ENCODE data around the gene ISCA1.
"Not testable (repeated sequence)": the region's sequence is repeated elsewhere in the genome, so short reads cannot be mapped to it uniquely, and the experiment has no call there.

ISCA1 gene

GRCh38 chr9:86282077-86282978 lies at the start of gene ISCA1:
TSS of gene ISCA1 (minus strand) at chr9:86282538. CDS start at chr9:86282458, 80 bp downstream.
- DNase-seq (ENCODE audit: low read depth), result peak; percentile 94

DNA sequence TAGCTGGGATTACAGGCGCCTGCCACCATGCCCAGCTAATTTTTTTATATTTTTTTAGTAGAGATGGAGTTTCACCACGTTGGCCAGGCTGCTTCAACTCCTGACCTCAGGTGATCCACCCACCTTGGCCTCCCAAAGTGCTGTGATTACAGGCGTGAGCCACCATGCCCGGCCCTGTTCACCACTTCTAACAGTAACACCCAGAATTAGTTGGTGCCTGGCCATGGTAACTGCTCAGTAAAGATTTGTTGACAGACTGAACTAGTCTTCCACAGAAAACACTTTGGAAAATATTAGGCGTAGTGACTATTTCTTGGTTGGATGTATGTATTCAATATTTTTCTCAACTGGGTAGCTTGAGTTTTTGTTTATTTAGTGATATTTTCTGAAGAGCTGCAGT lies 47.8 kb upstream of the ISCA1 start:
- no peak for DNase-seq (ENCODE audit: low read depth)

DNA sequence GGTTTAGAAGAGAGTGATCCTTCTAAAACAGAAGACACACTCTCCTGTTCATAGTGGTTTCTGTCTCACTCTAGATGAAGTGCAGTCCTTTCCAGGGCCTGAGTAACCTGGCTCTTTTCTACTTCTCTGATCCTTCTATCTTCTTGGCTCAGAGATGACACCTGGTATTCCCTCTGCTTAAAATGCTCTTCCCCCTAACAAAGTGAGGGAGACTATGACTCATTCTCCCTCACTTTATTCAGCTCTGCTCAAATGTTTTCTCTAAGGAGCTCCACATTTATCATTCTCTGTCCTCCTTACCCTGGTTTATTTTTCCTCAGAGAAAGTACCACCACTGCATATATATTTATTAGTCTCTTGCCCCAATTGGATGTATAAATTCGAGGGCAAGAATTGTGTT lies 47.3 kb upstream of the ISCA1 start:
- DNase-seq (ENCODE audit: low read depth), result no peak

- no peak for DNase-seq (ENCODE audit: low read depth)
Observed at GRCh38 chr9:86328156-86328555, 45.8 kb upstream of the ISCA1 start.

DNA sequence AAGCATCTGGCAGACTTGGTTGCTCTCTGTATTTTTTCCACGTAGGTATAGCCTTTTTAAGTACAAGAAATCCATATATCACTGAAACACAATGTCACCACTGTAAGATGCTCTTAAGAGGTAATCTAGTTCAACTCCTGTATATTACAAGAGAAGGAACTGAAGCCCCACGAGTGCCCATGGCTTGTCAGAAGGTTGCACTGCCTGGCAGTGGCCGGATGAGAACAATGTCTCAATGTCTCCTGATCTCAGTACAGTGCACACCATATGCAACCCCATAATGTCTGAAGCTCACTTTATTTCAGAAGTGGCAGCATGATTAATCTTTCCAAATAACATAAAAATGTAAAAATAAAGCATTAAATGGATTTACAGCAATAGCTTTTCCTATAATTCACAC lies 44.2 kb upstream of the ISCA1 start:
- no peak for DNase-seq (ENCODE audit: low read depth)

DNA sequence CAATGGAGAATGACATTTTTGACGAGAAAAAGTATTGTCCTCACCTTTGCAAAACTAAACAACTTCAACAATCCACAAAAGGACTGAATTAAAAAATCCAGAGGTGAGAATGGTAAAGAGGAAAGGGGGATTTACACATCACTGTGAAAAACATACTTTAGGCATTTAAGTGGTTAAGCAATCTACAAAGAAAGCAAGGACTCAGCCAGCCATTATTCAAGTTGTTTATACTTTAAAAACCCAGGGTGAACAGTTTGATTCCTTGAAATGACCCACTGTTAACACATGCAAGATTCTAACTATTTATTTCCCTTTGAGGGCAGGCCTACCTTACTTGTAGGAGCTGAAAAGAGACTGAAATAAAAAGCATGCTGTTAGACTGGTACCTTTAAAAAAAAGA lies 42.6 kb upstream of the ISCA1 start:
- no peak for DNase-seq (ENCODE audit: low read depth)

GRCh38 chr9:86324308-86324707 lies 42.0 kb upstream of the ISCA1 start:
- DNase-seq (ENCODE audit: low read depth), result no peak

DNA sequence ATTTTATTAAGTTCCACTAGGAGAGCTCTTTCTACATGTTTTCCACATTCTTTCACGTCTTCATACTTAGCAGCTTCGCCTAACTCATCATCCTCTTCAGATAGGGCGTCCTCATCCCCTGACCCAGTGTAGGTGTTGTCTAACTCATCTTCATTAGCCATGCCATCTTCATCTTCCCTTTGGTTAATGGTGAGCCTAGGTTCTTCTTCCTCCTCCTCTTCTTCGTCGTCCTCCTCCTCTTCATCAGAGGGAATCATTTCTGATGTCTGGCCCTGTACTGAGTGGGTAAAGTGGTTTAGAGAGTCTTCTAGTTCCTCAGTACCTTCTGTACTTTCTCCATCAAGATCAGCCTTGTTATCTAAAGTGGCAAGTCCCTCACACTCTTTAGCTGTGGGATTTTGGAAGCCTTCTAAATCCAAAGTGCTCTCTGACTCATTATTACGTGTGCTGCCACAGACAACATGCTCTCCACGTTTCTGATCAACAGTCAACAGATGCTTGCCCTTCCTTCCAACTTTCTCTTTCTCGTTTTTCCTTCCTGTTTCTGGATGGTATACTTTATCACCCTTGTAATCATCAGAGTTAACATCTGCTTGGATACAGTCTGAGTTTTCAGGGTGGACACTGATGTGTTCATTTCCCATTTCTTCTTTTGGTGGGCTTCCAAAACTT lies 40.8 kb upstream of the ISCA1 start:
- no peak for DNase-seq (ENCODE audit: low read depth)

- DNase-seq (ENCODE audit: low read depth), result no peak
Observed at GRCh38 chr9:86321373-86321772, 39.0 kb upstream of the ISCA1 start.

- no peak for DNase-seq (ENCODE audit: low read depth)
Observed at GRCh38 chr9:86318187-86318586, 35.8 kb upstream of the ISCA1 start.

DNA sequence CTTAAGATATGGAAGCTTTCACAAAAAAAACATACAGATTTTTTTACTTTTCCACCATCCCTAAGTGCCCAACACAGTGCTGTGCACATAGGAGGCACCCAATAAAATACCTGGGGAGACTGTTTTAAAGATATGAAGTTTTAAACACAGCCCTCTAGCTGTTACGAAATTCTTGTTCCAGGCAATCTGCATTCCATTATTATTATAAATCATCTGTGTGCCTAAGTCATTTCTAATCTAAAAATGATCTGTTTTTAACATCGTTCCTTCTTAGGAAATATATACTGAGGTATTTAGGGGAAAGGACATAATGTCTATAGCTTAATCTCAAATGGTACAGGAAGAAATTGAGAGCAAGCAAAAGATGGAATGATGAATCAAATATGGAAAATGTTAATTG lies 32.7 kb upstream of the ISCA1 start:
- DNase-seq (ENCODE audit: low read depth), result no peak

GRCh38 chr9:86312959-86313358 lies 30.6 kb upstream of the ISCA1 start:
- DNase-seq (ENCODE audit: low read depth), result not testable (repeated sequence)

DNA sequence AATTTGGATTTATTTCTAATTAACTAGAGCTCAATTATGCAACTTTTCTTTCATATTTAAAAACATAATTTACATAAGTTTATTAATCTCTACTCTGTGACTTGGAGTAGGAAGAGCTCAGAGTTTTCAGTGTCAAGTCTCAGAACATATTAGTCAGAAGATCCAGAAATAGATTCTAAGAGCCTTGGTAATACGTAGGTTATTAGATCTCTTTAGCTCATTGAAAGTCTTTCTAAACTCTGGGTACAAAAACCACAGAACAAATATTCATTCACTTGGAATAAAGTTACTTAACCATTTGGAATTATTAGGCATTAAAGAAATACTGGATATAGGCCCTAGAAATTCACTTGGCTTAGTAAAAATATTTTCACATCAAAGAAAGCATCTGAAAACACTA lies 26.3 kb upstream of the ISCA1 start:
- no peak for DNase-seq (ENCODE audit: low read depth)

- DNase-seq (ENCODE audit: low read depth), result no peak
Observed at GRCh38 chr9:86304236-86304730, 21.9 kb upstream of the ISCA1 start.

DNA sequence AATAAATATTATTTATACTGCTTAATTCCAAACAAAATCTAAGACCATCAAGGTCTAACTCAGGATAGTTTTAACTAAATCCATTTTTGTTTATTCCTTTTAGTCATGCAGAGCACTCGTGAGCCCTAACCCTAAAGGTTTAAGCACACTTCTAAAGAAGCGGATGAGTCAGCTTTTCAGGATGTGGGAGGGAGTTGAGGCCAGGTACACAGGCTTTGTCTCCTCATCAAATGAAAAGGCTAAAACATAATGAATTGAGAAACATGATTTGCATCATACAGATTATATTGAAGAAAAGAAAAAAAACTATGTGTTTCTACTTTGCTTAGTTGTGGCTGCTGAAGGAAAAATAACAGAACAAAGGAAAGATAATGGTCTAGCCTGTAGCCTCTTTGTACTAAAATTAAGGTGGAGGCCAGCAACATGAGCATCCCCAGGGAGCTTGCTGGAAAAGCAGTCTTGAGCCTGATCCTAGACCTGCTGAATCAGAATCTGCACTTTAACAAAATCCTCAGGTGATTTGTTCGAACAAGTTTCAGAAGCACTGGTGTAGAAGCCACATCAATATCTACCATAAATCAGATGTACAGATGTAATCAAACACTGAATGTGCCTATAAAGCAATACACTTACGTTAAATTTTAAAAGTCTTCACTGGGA lies 21.1 kb upstream of the ISCA1 start:
- DNase-seq (ENCODE audit: low read depth), result peak; percentile 13

GRCh38 chr9:86301686-86302085 lies 19.3 kb upstream of the ISCA1 start:
- DNase-seq (ENCODE audit: low read depth), result no peak

DNA sequence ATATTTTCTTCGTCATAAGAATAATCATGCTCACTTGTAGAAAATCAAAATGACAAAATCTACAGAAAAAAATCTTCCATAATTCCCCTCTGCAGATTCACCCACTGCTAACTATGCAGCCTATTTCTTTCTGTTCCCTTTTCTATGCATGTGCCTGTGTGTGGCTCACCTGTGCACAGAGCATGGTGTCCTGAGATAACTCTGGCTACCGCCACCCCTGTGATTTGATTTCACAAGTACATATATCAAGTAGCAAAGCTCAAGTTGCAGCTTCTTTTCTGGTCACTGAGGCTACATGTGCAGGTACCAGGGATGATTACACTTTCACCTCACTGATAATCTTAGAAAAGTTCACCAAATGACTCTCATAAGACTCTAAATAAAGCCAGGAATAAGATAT lies 18.4 kb upstream of the ISCA1 start:
- DNase-seq (ENCODE audit: low read depth), result no peak

GRCh38 chr9:86298873-86299272 lies 16.5 kb upstream of the ISCA1 start:
- DNase-seq (ENCODE audit: low read depth), result no peak

GRCh38 chr9:86290341-86290740 lies 8.0 kb upstream of the ISCA1 start:
- not testable (repeated sequence) for DNase-seq (ENCODE audit: low read depth)

- DNase-seq (ENCODE audit: low read depth), result no peak
Observed at GRCh38 chr9:86288499-86289198, 6.3 kb upstream of the ISCA1 start.

DNA sequence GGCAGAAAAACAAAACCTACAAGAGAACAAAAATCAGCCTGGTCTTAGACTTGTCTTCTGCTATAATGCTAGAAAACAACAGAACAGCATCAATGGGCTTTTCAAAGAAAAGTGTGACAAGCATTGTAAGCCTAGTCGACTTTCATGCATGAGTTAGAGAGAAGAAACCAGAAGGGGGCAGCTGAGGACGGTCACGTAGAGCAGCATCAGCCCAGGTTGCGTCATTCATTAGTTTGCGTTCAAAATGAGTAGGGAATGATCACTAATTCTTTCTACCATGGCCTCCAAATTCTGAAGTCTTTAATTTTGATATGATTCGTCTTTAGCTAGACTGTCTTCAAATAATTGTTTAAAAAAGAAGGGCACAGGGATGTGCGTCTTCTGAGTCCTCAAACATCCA lies 4.7 kb upstream of the ISCA1 start:
- DNase-seq (ENCODE audit: low read depth), result no peak

- no peak for DNase-seq (ENCODE audit: low read depth)
Observed at GRCh38 chr9:86286278-86286677, 3.9 kb upstream of the ISCA1 start.

Measured in activated T-helper 1 cell treated with Interleukin-2 at 50 U/mL for 16 hours (primary cell).